ENCODE results near the gene VSIR. TPM values are rescaled to one million over a fixed set of nuclear protein-coding genes. Genes with fewer than 3 reads are reported as not detected.

The VSIR gene
- polyA plus RNA-seq, 1 of the 3 experiments (the other 2 are of a cell fraction) = 11.3 TPM

DNA sequence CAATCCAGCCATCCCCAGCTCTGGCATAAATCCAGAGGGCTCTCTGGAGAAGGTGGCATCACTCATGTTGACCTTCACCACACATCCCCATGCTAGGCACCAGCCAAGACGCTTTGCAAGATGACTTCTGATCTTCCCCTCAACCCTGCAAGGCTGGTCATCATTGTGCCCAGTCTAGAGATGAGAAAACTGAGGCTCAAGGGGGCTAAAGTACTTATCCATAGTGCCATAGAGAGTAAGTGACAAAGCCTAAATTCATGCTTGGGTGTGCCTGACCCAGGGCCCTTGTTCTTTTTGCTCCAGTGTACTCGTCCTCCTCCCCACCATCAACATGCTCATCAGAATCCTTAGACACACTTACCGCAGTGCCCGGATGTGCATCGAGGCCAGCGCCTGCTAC, 52.0 kb downstream of the VSIR start (continued):
- no peak for TF ChIP-seq REST (IDR thresholded peaks at IDR 0.05; ENCODE audit: low read depth, low read length)
- TF ChIP-seq FOSL2 (IDR thresholded peaks at IDR 0.05; ENCODE audit: borderline replicate concordance, low read depth) = no peak
- no peak for TF ChIP-seq PBX3 (IDR thresholded peaks at IDR 0.05)
- TF ChIP-seq TEAD4 (IDR thresholded peaks at IDR 0.05; ENCODE audit: borderline replicate concordance, insufficient read depth) = no peak
- TF ChIP-seq ELF1 (IDR thresholded peaks at IDR 0.05) = no peak

GRCh38 chr10:71720288-71720687, 53.0 kb downstream of the VSIR start:
- Histone ChIP-seq H3K27me3 (ENCODE audit: insufficient read depth) (0 out of 2 replicates have a peak, but pooled peaks cover 4% of the 10 kb centered on the region), H2AFZ (ENCODE audit: low read depth) (no peak overlapping the region), H3K4me1 (ENCODE audit: control insufficient read depth in 1 of 2, insufficient read depth in 2 of 2, low read depth in 1 of 2, low read length in 1 of 2) (peaks cover 0 to 31% of the 10 kb centered on the region in 2 experiments; a peak in 1 of 4 replicates), H3K9me2 (no peaks in the 10 kb centered on the region), H4K20me1 (ENCODE audit: insufficient read depth) (no peaks in the 10 kb centered on the region), H3K79me2 (ENCODE audit: insufficient read depth) (no peaks in the 10 kb centered on the region), H3K9ac (no peak overlapping the region), H3K27ac (ENCODE audit: low read depth in 2 of 2, low read length in 1 of 2) (no peak overlapping the region), H3K4me2 (no peak overlapping the region), H3K9me3 (no peaks in the 10 kb centered on the region), H3F3A (replicated peaks; ENCODE audit: insufficient read depth) (no peaks in the 10 kb centered on the region), H3K36me3 (replicated peaks in 1 of 2; ENCODE audit: control insufficient read depth in 1 of 2, insufficient read depth in 2 of 2, low read length in 1 of 2) (no peaks in the 10 kb centered on the region), H3K4me3 (ENCODE audit: low read depth in 2 of 2, low read length in 1 of 2) (no peak overlapping the region)
- TF ChIP-seq, protein P1, sequence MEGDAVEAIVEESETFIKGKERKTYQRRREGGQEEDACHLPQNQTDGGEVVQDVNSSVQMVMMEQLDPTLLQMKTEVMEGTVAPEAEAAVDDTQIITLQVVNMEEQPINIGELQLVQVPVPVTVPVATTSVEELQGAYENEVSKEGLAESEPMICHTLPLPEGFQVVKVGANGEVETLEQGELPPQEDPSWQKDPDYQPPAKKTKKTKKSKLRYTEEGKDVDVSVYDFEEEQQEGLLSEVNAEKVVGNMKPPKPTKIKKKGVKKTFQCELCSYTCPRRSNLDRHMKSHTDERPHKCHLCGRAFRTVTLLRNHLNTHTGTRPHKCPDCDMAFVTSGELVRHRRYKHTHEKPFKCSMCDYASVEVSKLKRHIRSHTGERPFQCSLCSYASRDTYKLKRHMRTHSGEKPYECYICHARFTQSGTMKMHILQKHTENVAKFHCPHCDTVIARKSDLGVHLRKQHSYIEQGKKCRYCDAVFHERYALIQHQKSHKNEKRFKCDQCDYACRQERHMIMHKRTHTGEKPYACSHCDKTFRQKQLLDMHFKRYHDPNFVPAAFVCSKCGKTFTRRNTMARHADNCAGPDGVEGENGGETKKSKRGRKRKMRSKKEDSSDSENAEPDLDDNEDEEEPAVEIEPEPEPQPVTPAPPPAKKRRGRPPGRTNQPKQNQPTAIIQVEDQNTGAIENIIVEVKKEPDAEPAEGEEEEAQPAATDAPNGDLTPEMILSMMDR (IDR thresholded peaks at IDR 0.05) = no peak
- TF ChIP-seq POLR2AphosphoS5 (IDR thresholded peaks at IDR 0.05; ENCODE audit: low read depth, low read length) (no peak), NRF1 (IDR thresholded peaks at IDR 0.05; ENCODE audit: low read depth, low read length) (no peak), USF2 (IDR thresholded peaks at IDR 0.05; ENCODE audit: borderline replicate concordance, low read depth, low read length) (no peak), USF1 (IDR thresholded peaks at IDR 0.05; ENCODE audit: borderline replicate concordance, low read depth) (no peak)
- TF ChIP-seq, protein P2, sequence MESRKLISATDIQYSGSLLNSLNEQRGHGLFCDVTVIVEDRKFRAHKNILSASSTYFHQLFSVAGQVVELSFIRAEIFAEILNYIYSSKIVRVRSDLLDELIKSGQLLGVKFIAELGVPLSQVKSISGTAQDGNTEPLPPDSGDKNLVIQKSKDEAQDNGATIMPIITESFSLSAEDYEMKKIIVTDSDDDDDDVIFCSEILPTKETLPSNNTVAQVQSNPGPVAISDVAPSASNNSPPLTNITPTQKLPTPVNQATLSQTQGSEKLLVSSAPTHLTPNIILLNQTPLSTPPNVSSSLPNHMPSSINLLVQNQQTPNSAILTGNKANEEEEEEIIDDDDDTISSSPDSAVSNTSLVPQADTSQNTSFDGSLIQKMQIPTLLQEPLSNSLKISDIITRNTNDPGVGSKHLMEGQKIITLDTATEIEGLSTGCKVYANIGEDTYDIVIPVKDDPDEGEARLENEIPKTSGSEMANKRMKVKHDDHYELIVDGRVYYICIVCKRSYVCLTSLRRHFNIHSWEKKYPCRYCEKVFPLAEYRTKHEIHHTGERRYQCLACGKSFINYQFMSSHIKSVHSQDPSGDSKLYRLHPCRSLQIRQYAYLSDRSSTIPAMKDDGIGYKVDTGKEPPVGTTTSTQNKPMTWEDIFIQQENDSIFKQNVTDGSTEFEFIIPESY (IDR thresholded peaks at IDR 0.05; ENCODE audit: borderline replicate concordance, low read depth) = no peak
- CTCF ChIA-PET = interaction anchor here (0.6 to 2.5 kb wide), 5 partner anchors 12 to 92 kb away, joined by 3 to 12 read pairs (median 6); no protein-coding TSS in a partner anchor
- POLR2A ChIA-PET = no interaction called here
- DNase-seq = no peak
- WGBS (ENCODE audit: low lambda C conversion rate) = 70% methylated on average over 2 of the region's 4 CpGs
